ENCODE data around the gene ADAMTS12. TPM values are rescaled to one million over a fixed set of nuclear protein-coding genes. Genes with fewer than 3 reads are reported as not detected.

ADAMTS12 gene
- total and polyA plus RNA-seq, 2 of the 8 experiments (the other 6 are each of a cell fraction or from before 2014, with no cell fraction given), result 6.4 to 12.8 TPM

DNA sequence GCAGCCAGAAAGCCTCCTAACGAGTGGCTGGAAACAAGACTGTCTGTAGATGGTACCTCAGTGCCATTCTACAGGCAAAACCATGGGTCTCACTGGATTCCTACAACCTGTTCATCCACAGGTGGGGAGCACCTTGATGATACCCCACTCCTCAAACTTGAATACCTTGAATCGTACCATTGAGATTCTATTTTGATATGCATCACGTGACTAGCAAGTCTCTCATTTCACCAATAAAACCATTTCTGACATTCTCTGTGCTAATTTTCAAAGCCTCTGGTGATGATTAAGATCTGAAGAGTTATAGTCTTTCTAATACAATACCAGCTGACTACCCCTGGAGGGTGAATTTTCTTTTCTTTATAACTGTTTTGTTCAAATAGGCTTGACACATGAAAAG is 188.9 kb downstream of the ADAMTS12 start:
- H2BK12ac ChIP-seq (ENCODE audit: low read depth, low read length), result no peak overlapping the region
- no peaks in the 10 kb centered on the region for H3K79me1 ChIP-seq (ENCODE audit: low read depth, low read length)
- no peak overlapping the region for H3K23ac ChIP-seq (ENCODE audit: insufficient read length)
- H2BK5ac ChIP-seq (ENCODE audit: low read depth, low read length), result no peak overlapping the region
- no peaks in the 10 kb centered on the region for H3K79me2 ChIP-seq (ENCODE audit: control insufficient read depth in 1 of 2, insufficient read depth in 2 of 2, low read length in 2 of 2)
- no peaks in the 10 kb centered on the region for H3K27me3 ChIP-seq (replicated peaks in 1 of 4; ENCODE audit: control insufficient read depth in 3 of 4, extremely low read depth in 1 of 4, insufficient read depth in 3 of 4, low read length in 3 of 4)
- H3K36me3 ChIP-seq (ENCODE audit: control insufficient read depth in 2 of 4, insufficient read depth in 4 of 4, low read length in 3 of 4), result no peaks in the 10 kb centered on the region
- H3K14ac ChIP-seq (ENCODE audit: insufficient read length), result no peak overlapping the region
- H3K9ac ChIP-seq (replicated peaks in 1 of 4; ENCODE audit: extremely low read depth in 1 of 4, low read depth in 3 of 4, low read length in 3 of 4), result no peak overlapping the region
- no peak for FAIRE-seq
- no peak overlapping the region for H2BK15ac ChIP-seq (ENCODE audit: low read length)
- H4K20me1 ChIP-seq (replicated peaks in 1 of 2; ENCODE audit: control insufficient read depth in 1 of 2, insufficient read depth in 2 of 2, low read length in 2 of 2), result no peaks in the 10 kb centered on the region
- H3K4me3 ChIP-seq (ENCODE audit: extremely low read depth in 1 of 4, insufficient read depth in 2 of 4, low read depth in 3 of 4, low read length in 4 of 4), result no peak overlapping the region
- no peak overlapping the region for H4K5ac ChIP-seq (ENCODE audit: insufficient read length, low read depth, low read length)
- POLR2A ChIA-PET (ENCODE audit: partially characterized antibody), result no interaction called here
- no peak for DNase-seq (ENCODE audit: low read depth in 1 of 2, low spot score in 2 of 2)
- H3K9me3 ChIP-seq (ENCODE audit: insufficient read depth in 2 of 2, low read depth in 1 of 2, low read length in 1 of 2), result no peaks in the 10 kb centered on the region
- H2AK5ac ChIP-seq (ENCODE audit: low read depth, low read length), result no peak overlapping the region
- H3K23me2 ChIP-seq (ENCODE audit: low read depth, low read length), result no peaks in the 10 kb centered on the region
- H3K4me2 ChIP-seq (ENCODE audit: insufficient read depth in 1 of 2, low read depth in 2 of 2, low read length in 2 of 2), result no peak overlapping the region
- H3K56ac ChIP-seq (replicated peaks; ENCODE audit: insufficient read length, low read depth, low read length), result no peak overlapping the region
- 93% methylated on average over 3 of the region's 3 CpGs; no CpG with 5 or more reads in 1 of the 2 experiments for WGBS, 2 experiments (ENCODE audit: extremely low coverage in 1 of 2, insufficient coverage in 1 of 2, insufficient read length in 1 of 2, insufficient replicate concordance in 2 of 2, low coverage in 1 of 2, low lambda C conversion rate in 2 of 2, missing lambda C conversion rate in 1 of 2)
- no peak overlapping the region for H3K4ac ChIP-seq (replicated peaks; ENCODE audit: insufficient read length, low read depth, low read length)
- CTCF ChIA-PET (ENCODE audit: partially characterized antibody), result interaction anchor here (1.4 kb wide), 1 partner anchor 267 kb away, joined by 4 read pairs; no protein-coding TSS in a partner anchor
- H3K27ac ChIP-seq (ENCODE audit: low read depth, low read length), result no peak overlapping the region
- H2AFZ ChIP-seq (ENCODE audit: low read length), result no peak overlapping the region
- H4K8ac ChIP-seq (ENCODE audit: extremely low read depth, insufficient read depth, low read length), result no peak overlapping the region
- H3K18ac ChIP-seq (ENCODE audit: extremely low read depth, low read length), result no peak overlapping the region
- H4K91ac ChIP-seq (replicated peaks; ENCODE audit: insufficient read length, low read length), result no peak overlapping the region
- no peak for TF ChIP-seq CBX5 (IDR thresholded peaks at IDR 0.05; ENCODE audit: low read depth, low read length)
- H3K4me1 ChIP-seq (replicated peaks in 1 of 4; ENCODE audit: control insufficient read depth in 3 of 4, insufficient read depth in 4 of 4, low read length in 3 of 4), result 0 out of 7 replicates have a peak, but pooled peaks cover 0 to 1% (median 0%) of the 10 kb centered on the region in 4 experiments
- no peak overlapping the region for H2BK20ac ChIP-seq (ENCODE audit: low read length)
- no peak overlapping the region for H2BK120ac ChIP-seq (replicated peaks; ENCODE audit: low read depth, low read length)

Measured in H1 (cell line).